GM12878 (cell line): ENCODE data around the gene CADPS. TPM values are rescaled to one million over a fixed set of nuclear protein-coding genes. Genes with fewer than 3 reads are reported as not detected.

Experiments
- ATAC-seq: fragments of 200-7000 bp; cut with Tn5 transposase; 3 replicates; pipeline ENCODE4 v1.9.1; 2020; ENCODE audit warnings: mild to moderate bottlenecking, moderate library complexity
- BruUV-seq: library from RNA; stranded (reverse); fragments of 400-500 nt; replicated peaks from 2 replicates; lab custom pipeline; 2021; lab: Mats Ljungman, UMichigan
- CTCF ChIA-PET: fragments of 300-600 bp; sonication (Branson Sonifier 250); formaldehyde crosslinking; extraction: SDS; loops from one replicate; lab custom pipeline; 2021; ENCODE audit warnings: inconsistent platforms; lab: Yijun Ruan, JAX
- POLR2A ChIA-PET: fragments of 350-600 bp; formaldehyde crosslinking; extraction: SDS; loops from one replicate; lab custom pipeline; 2021; ENCODE audit warnings: inconsistent platforms; lab: Charles Lee
- RAD21 ChIA-PET: fragments of 300-600 bp; sonication (Branson Sonifier 250); formaldehyde crosslinking; loops from one replicate; lab custom pipeline; 2023; ENCODE audit warnings: antibody characterized with exemption; ENCODE audit not compliant: unreplicated experiment; lab: Charles Lee
- SMC1A ChIA-PET: fragments of 300-600 bp; sonication (Branson Sonifier 250); formaldehyde crosslinking; loops from one replicate; lab custom pipeline; 2023; ENCODE audit not compliant: unreplicated experiment, uncharacterized antibody; lab: Charles Lee
- DNase-seq: peaks from one replicate; pipeline ENCODE4 v3.0.0-alpha.2; 2011; ENCODE audit warnings: low read depth, low spot score
- FAIRE-seq: peaks from 3 replicates; lab custom pipeline; 2011; peaks lifted over from hg19 to GRCh38; lab: Jason Lieb, UNC
- H2AFZ ChIP-seq: 2 replicates; pipeline ENCODE4 v1.6.0; 2011; ENCODE audit warnings: low read depth, low read length, control low read depth; ENCODE audit not compliant: control insufficient read depth
- H3K27ac ChIP-seq: 2 replicates; pipeline ENCODE4 v1.5.1; 2011; ENCODE audit warnings: control low read depth; ENCODE audit not compliant: control insufficient read depth, insufficient read depth
- H3K27me3 ChIP-seq, 2 experiments: replicated peaks in 1 of 2; 2 replicates each; pipeline versions ENCODE4 v1.6.0 to v1.6.1; 2011; ENCODE audit warnings: low read length in 1 of 2; ENCODE audit not compliant: control insufficient read depth in 2 of 2, insufficient read depth in 2 of 2
- H3K36me3 ChIP-seq, 2 experiments: 2 replicates each; pipeline ENCODE4 v1.5.1; 2011; ENCODE audit warnings: low read length in 1 of 2; ENCODE audit not compliant: control insufficient read depth in 2 of 2, insufficient read depth in 2 of 2
- H3K4me1 ChIP-seq: 2 replicates; pipeline ENCODE4 v1.6.1; 2011; ENCODE audit warnings: mild to moderate bottlenecking, low read length, moderate library complexity, mixed read lengths; ENCODE audit not compliant: control insufficient read depth, insufficient read depth
- H3K4me2 ChIP-seq: 2 replicates; pipeline ENCODE4 v1.6.0; 2011; ENCODE audit warnings: control low read depth; ENCODE audit not compliant: control insufficient read depth, insufficient read depth
- H3K4me3 ChIP-seq: fragments of 200-600 bp; sonication (generic); 2 replicates; pipeline ENCODE4 v1.5.1; 2016
- H3K79me2 ChIP-seq: 2 replicates; pipeline ENCODE4 v1.6.0; 2011; ENCODE audit warnings: low read length; ENCODE audit not compliant: control insufficient read depth, insufficient read depth
- H3K9ac ChIP-seq: 2 replicates; pipeline ENCODE4 v1.8.0; 2011; ENCODE audit warnings: low read length, control low read depth, mixed read lengths; ENCODE audit not compliant: control insufficient read depth, insufficient read depth
- H3K9me3 ChIP-seq: replicated peaks from 3 replicates; pipeline ENCODE4 v1.5.1; 2011; ENCODE audit warnings: mild to moderate bottlenecking, low read length; ENCODE audit not compliant: control insufficient read depth, insufficient read depth
- H4K20me1 ChIP-seq: 2 replicates; pipeline ENCODE4 v1.6.0; 2011; ENCODE audit not compliant: control insufficient read depth, insufficient read depth
- BACH1 ChIP-seq: fragments of 450-650 bp; IDR thresholded peaks from 2 replicates; pipeline ENCODE4 v1.6.1; 2017; ENCODE audit warnings: mild to moderate bottlenecking, borderline replicate concordance
- BRCA1 ChIP-seq: IDR thresholded peaks from 2 replicates; pipeline ENCODE4 v1.6.1; 2011; ENCODE audit warnings: low read depth, low read length, improper control_type of control experiment
- CBX5 ChIP-seq: sonication (generic); IDR thresholded peaks from 2 replicates; pipeline ENCODE4 v1.6.1; 2016; ENCODE audit warnings: low read depth, moderate library complexity, mild to moderate bottlenecking, inconsistent platforms
- CHD2 ChIP-seq: IDR thresholded peaks from 2 replicates; pipeline ENCODE4 v1.6.1; 2011; ENCODE audit warnings: low read depth, low read length, improper control_type of control experiment, borderline replicate concordance
- CREM ChIP-seq: IDR thresholded peaks from 2 replicates; pipeline ENCODE4 v1.6.1; 2014; ENCODE audit warnings: antibody characterized with exemption, low read depth
- GATAD2B ChIP-seq: fragments of 450-650 bp; conservative IDR thresholded peaks from 2 replicates; pipeline ENCODE4 v1.6.1; 2017; ENCODE audit warnings: low read depth, mild to moderate bottlenecking, moderate library complexity
- IKZF2 ChIP-seq, 2 experiments: fragments of 450-650 bp; IDR thresholded peaks; 2 replicates each; pipeline ENCODE4 v1.6.1; 2017; ENCODE audit warnings: mild to moderate bottlenecking in 2 of 2, moderate library complexity in 2 of 2
- KDM1A ChIP-seq: fragments of 200-600 bp; sonication (generic); IDR thresholded peaks from 2 replicates; pipeline ENCODE4 v1.6.1; 2016; ENCODE audit warnings: borderline replicate concordance
- MEF2B ChIP-seq: fragments of 450-650 bp; IDR thresholded peaks from 2 replicates; pipeline ENCODE4 v1.6.1; 2018; ENCODE audit warnings: mild to moderate bottlenecking, moderate library complexity; ENCODE audit not compliant: partially characterized antibody, poor library complexity, severe bottlenecking
- MYB ChIP-seq: fragments of 150-350 bp; IDR thresholded peaks from 2 replicates; pipeline ENCODE4 v1.6.1; 2014; ENCODE audit warnings: mild to moderate bottlenecking, low read depth, low read length, borderline replicate concordance
- PAX8 ChIP-seq: fragments of 450-650 bp; IDR thresholded peaks from 2 replicates; pipeline ENCODE4 v1.6.1; 2017; ENCODE audit warnings: mild to moderate bottlenecking, moderate library complexity
- PML ChIP-seq: IDR thresholded peaks from 2 replicates; pipeline ENCODE4 v1.6.1; 2012; ENCODE audit warnings: low read length, inconsistent platforms
- RAD21 ChIP-seq: IDR thresholded peaks from 2 replicates; pipeline ENCODE4 v1.6.1; 2011; ENCODE audit warnings: mild to moderate bottlenecking, low read depth, low read length, moderate library complexity; ENCODE audit not compliant: insufficient read depth
- SIX5 ChIP-seq: IDR thresholded peaks from 2 replicates; pipeline ENCODE4 v1.6.1; 2011; ENCODE audit warnings: mild to moderate bottlenecking, low read depth, low read length, moderate library complexity; ENCODE audit not compliant: severe bottlenecking
- SPI1 ChIP-seq: IDR thresholded peaks from 2 replicates; pipeline ENCODE4 v1.6.1; 2011; ENCODE audit warnings: low read depth, mild to moderate bottlenecking, low read length, moderate library complexity, borderline replicate concordance; ENCODE audit not compliant: insufficient read depth
- ZNF384 ChIP-seq: IDR thresholded peaks from 2 replicates; pipeline ENCODE4 v1.6.1; 2012; ENCODE audit warnings: low read depth, mild to moderate bottlenecking, low read length, improper control_type of control experiment, borderline replicate concordance
- WGBS: methylation state at CpG from one replicate; pipeline ENCODE4 v1.1.6; 2016; ENCODE audit warnings: low lambda C conversion rate; ENCODE audit not compliant: insufficient replicate concordance, insufficient coverage; ENCODE audit errors: missing lambda C conversion rate; 5-methylcytosine and 5-hydroxymethylcytosine counted together
- in situ Hi-C: fragments of 300-500 bp; cut with MboI; formaldehyde crosslinking; loops from 9 replicates; pipeline ENCODE4 v1.14.3; 2018; ENCODE audit warnings: mixed read lengths
- intact Hi-C: fragments of 100-400 bp; cut with micrococcal nuclease; formaldehyde crosslinking; loops from one replicate; pipeline ENCODE4 v1.14.2; 2022; ENCODE audit not compliant: unreplicated experiment
- polyA plus RNA-seq, 11 experiments: library from polyadenylated mRNA; depleted of rRNA in 4 of 11; unstranded in 6 of 11; stranded (reverse) in 5 of 11; fragments of >200 nt; fragmentation: Nextera tagmentation in 4 of 11; fragmentation: Illumina TruSeq in 1 of 11; extraction: Ambion mirVana in 4 of 11; extraction: Trizol in 1 of 11; gene quantifications; 1 replicate in 1 of 11; 2 replicates in 10 of 11; pipeline versions ENCODE4 v1.2.1 to v1.2.3, GENCODE V29; 2011 to 2016; ENCODE audit warnings: inconsistent platforms in 2 of 11, missing spikeins in 2 of 11, low read depth in 1 of 11
- total RNA-seq, 4 experiments: library from RNA; depleted of rRNA in 3 of 4; stranded (reverse); fragments of >200 nt in 3 of 4; fragmentation: Illumina TruSeq in 1 of 4; extraction: Trizol in 1 of 4; gene quantifications; 2 replicates each; pipeline versions ENCODE4 v1.2.1 to v1.2.3, GENCODE V29; 2013 to 2021
- TF ChIP-seq, protein P1 (sequence below): fragments of 450-650 bp; conservative IDR thresholded peaks from 2 replicates; pipeline ENCODE4 v1.6.1; 2017; ENCODE audit warnings: mild to moderate bottlenecking, moderate library complexity
- TF ChIP-seq, protein P2 (sequence below): fragments of 450-650 bp; IDR thresholded peaks from 2 replicates; pipeline ENCODE4 v1.6.1; 2016; ENCODE audit warnings: mild to moderate bottlenecking
- TF ChIP-seq, protein P3 (sequence below): IDR thresholded peaks from 2 replicates; pipeline ENCODE4 v1.6.1; 2012; ENCODE audit warnings: low read depth, low read length, improper control_type of control experiment

The CADPS gene
- total and polyA plus RNA-seq, 10 of the 15 experiments (the other 5 are each of a cell fraction or from before 2014, with no cell fraction given): 0.20 TPM; not detected in 9

DNA sequence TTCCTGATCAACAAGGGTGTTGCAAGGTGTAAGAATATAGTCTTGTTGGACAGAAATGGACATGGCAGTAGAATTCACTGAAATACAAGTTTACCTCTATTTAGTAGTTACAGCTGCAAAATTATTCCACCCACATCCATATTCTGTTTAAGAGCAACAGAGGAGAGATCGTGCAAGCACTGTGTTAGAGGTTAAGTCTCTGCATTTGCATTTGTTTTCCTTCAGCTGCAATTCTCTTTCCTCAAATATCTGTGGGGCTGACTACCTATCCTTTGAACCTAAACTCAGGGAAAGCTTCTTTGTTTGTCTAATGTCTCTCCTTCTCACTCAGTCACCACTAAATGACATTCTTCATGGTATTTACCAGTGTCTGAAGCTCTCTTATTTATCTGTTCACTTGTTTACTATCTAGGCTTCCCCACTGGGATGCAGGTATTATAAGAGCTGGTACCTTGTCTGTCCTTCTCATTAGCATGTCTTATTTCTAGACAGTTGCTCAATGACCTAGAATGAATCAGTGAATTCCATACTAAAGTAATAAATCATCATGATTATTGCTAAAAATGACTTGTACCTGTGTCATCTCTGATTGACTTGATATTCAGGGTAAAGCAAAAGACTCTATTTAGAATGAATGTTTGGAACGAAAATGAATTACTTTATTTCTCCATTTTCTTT lies 326.5 kb downstream of the CADPS start (continued):
- TF ChIP-seq SPI1 (no peak), SIX5 (no peak), BACH1 (no peak), CREM (no peak)
- TF ChIP-seq, all 136 proteins: peak for 0

DNA sequence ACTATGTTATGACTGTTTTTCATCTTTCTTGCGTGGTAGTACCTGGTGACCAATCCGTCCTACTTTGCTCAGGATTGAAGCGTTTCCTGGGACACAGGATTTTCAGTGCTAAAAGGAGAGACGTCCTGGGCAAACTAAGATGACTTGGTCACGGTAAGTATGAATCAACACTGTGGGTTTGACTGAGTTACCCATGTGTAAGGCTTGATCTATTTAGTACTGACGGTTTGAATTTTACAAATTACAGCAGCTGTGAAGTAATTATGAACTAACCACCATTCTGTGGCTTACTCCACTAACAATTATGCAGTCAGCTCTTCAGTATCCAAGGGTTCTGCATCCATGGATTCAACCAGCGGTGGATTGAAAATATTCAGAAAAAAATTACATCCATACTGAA lies 328.9 kb downstream of the CADPS start:
- BruUV-seq: no TSS peak
- TF ChIP-seq RAD21: no peak
- TF ChIP-seq ZNF384: no peak
- TF ChIP-seq PML: no peak
- TF ChIP-seq PAX8: no peak
- no peak for TF ChIP-seq BRCA1
- TF ChIP-seq MYB: no peak
- TF ChIP-seq CBX5: no peak
- TF ChIP-seq, protein P1, sequence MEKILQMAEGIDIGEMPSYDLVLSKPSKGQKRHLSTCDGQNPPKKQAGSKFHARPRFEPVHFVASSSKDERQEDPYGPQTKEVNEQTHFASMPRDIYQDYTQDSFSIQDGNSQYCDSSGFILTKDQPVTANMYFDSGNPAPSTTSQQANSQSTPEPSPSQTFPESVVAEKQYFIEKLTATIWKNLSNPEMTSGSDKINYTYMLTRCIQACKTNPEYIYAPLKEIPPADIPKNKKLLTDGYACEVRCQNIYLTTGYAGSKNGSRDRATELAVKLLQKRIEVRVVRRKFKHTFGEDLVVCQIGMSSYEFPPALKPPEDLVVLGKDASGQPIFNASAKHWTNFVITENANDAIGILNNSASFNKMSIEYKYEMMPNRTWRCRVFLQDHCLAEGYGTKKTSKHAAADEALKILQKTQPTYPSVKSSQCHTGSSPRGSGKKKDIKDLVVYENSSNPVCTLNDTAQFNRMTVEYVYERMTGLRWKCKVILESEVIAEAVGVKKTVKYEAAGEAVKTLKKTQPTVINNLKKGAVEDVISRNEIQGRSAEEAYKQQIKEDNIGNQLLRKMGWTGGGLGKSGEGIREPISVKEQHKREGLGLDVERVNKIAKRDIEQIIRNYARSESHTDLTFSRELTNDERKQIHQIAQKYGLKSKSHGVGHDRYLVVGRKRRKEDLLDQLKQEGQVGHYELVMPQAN: no peak
- no peak for TF ChIP-seq KDM1A
- no peak for TF ChIP-seq SPI1
- TF ChIP-seq, protein P2, sequence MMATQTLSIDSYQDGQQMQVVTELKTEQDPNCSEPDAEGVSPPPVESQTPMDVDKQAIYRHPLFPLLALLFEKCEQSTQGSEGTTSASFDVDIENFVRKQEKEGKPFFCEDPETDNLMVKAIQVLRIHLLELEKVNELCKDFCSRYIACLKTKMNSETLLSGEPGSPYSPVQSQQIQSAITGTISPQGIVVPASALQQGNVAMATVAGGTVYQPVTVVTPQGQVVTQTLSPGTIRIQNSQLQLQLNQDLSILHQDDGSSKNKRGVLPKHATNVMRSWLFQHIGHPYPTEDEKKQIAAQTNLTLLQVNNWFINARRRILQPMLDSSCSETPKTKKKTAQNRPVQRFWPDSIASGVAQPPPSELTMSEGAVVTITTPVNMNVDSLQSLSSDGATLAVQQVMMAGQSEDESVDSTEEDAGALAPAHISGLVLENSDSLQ: no peak
- TF ChIP-seq, protein P3, sequence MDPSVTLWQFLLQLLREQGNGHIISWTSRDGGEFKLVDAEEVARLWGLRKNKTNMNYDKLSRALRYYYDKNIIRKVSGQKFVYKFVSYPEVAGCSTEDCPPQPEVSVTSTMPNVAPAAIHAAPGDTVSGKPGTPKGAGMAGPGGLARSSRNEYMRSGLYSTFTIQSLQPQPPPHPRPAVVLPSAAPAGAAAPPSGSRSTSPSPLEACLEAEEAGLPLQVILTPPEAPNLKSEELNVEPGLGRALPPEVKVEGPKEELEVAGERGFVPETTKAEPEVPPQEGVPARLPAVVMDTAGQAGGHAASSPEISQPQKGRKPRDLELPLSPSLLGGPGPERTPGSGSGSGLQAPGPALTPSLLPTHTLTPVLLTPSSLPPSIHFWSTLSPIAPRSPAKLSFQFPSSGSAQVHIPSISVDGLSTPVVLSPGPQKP: no peak
- TF ChIP-seq MEF2B: no peak
- TF ChIP-seq IKZF2 (IDR thresholded peaks at IDR 0.05): no peak
- TF ChIP-seq CHD2: no peak
- TF ChIP-seq GATAD2B: no peak

More for the DNA sequence above, 328.9 kb downstream of the CADPS start:
- Histone ChIP-seq H3K27ac (no peak overlapping the region), H3K79me2 (no peaks in the 10 kb centered on the region), H3K4me1 (no peaks in the 10 kb centered on the region), H2AFZ (no peak overlapping the region), H4K20me1 (no peaks in the 10 kb centered on the region), H3K4me3 (no peak overlapping the region), H3K36me3 (no peaks in the 10 kb centered on the region), H3K9ac (no peak overlapping the region), H3K27me3 (no peaks in the 10 kb centered on the region; a peak in 2 of 4 replicates), H3K9me3 (no peaks in the 10 kb centered on the region), H3K4me2 (no peak overlapping the region)
- ChIA-PET CTCF (interaction anchor here (0.9 kb wide), 1 partner anchor 14 kb away, joined by 4 read pairs; no protein-coding TSS in a partner anchor), POLR2A (no interaction called here), SMC1A (no interaction called here), RAD21 (no interaction called here)
- WGBS: 12% methylated on average over 7 of the region's 7 CpGs
- in situ Hi-C loops (no loop called here), intact Hi-C loops (no loop called here)
- no peak for DNase-seq
- ATAC-seq: no peak
- no peak for FAIRE-seq
